K562 (cell line): ENCODE results near the gene TMTC4. TPM values are rescaled to one million over a fixed set of nuclear protein-coding genes. Genes with fewer than 3 reads are reported as not detected.

Experiments
- ATAC-seq: fragments of 200-7000 bp; cut with Tn5 transposase; 3 replicates; pipeline ENCODE4 v1.9.1; 2020; ENCODE audit warnings: moderate library complexity
- BruUV-seq: library from RNA; stranded (reverse); fragments of 400-500 nt; replicated peaks from 2 replicates; lab custom pipeline; 2021; lab: Mats Ljungman, UMichigan
- CTCF ChIA-PET: fragments of 300-600 bp; formaldehyde crosslinking; extraction: SDS; loops from one replicate; lab custom pipeline; 2021; ENCODE audit warnings: low intra/inter-chr PET ratio; lab: Yijun Ruan, JAX
- POLR2A ChIA-PET: fragments of 300-600, 350-650 bp; sonication (Branson Sonifier 250); formaldehyde crosslinking; extraction: SDS; loops from one replicate; lab custom pipeline; 2021; ENCODE audit warnings: antibody characterized with exemption, inconsistent platforms; lab: Yijun Ruan, JAX
- DNase-seq, 4 experiments: peaks; one replicate each; pipeline versions ENCODE4 v3.0.0 to v3.0.0-alpha.2; 2011 to 2018; ENCODE audit warnings: low spot score in 3 of 4, mixed read lengths in 3 of 4; ENCODE audit errors: extremely low read depth in 1 of 4
- FAIRE-seq: peaks from 2 replicates; lab custom pipeline; 2011; peaks lifted over from hg19 to GRCh38; lab: Jason Lieb, UNC
- H2AFZ ChIP-seq: 2 replicates; pipeline ENCODE4 v1.6.0; 2011; ENCODE audit warnings: low read depth, low read length, control low read depth, inconsistent platforms
- H3K27ac ChIP-seq: fragments of 200-600 bp; 3 replicates; pipeline ENCODE4 v1.8.0; 2011; ENCODE audit warnings: low read depth, mild to moderate bottlenecking, control low read depth, inconsistent platforms, low read length, moderate library complexity, mixed read lengths; ENCODE audit errors: extremely low read depth
- H3K27me3 ChIP-seq, 2 experiments: fragments of 300-600 bp in 1 of 2; 2 replicates in 1 of 2; 3 replicates in 1 of 2; pipeline versions ENCODE4 v1.6.0 to v1.8.0; 2011; ENCODE audit warnings: inconsistent platforms in 2 of 2, low read length in 2 of 2, mild to moderate bottlenecking in 1 of 2, mixed read lengths in 1 of 2, moderate library complexity in 1 of 2; ENCODE audit not compliant: control insufficient read depth in 2 of 2, insufficient read depth in 2 of 2
- H3K36me3 ChIP-seq: fragments of 300-600 bp; 3 replicates; pipeline ENCODE4 v1.8.0; 2011; ENCODE audit warnings: mild to moderate bottlenecking, low read length, inconsistent platforms; ENCODE audit not compliant: control insufficient read depth, insufficient read depth
- H3K4me1 ChIP-seq, 2 experiments: fragments of 200-600 bp in 1 of 2; replicated peaks in 1 of 2; 2 replicates in 1 of 2; 3 replicates in 1 of 2; pipeline versions ENCODE4 v1.5.1 to v1.8.0; 2011; ENCODE audit warnings: inconsistent platforms in 2 of 2, low read length in 2 of 2, mild to moderate bottlenecking in 1 of 2, mixed read lengths in 1 of 2, moderate library complexity in 1 of 2; ENCODE audit not compliant: control insufficient read depth in 2 of 2, insufficient read depth in 2 of 2
- H3K4me2 ChIP-seq: 2 replicates; pipeline ENCODE4 v1.6.1; 2011; ENCODE audit warnings: low read length, control low read depth, inconsistent platforms, mixed read lengths; ENCODE audit not compliant: insufficient read depth
- H3K4me3 ChIP-seq: fragments of 200-600 bp; sonication (generic), shearing (Covaris generic); 2 replicates; pipeline ENCODE4 v1.5.1; 2016; ENCODE audit warnings: control low read depth, inconsistent platforms
- H3K79me2 ChIP-seq: fragments of 200-600 bp; 3 replicates; pipeline ENCODE4 v1.8.0; 2011; ENCODE audit warnings: low read length, inconsistent platforms; ENCODE audit not compliant: control insufficient read depth, insufficient read depth
- H3K9ac ChIP-seq, 2 experiments: 2 replicates each; pipeline versions ENCODE4 v1.6.0 to v1.6.1; 2011; ENCODE audit warnings: low read depth in 2 of 2, low read length in 2 of 2, control low read depth in 1 of 2, inconsistent platforms in 1 of 2, mild to moderate bottlenecking in 1 of 2, mixed read lengths in 1 of 2; ENCODE audit not compliant: insufficient read depth in 1 of 2
- H3K9me1 ChIP-seq: one replicate; pipeline ENCODE4 v1.6.0; 2011; ENCODE audit warnings: inconsistent platforms, mild to moderate bottlenecking, low read length, moderate library complexity; ENCODE audit not compliant: control insufficient read depth, insufficient read depth
- H3K9me3 ChIP-seq: replicated peaks from 2 replicates; pipeline ENCODE4 v1.5.1; 2011; ENCODE audit warnings: low read depth, low read length, inconsistent platforms; ENCODE audit not compliant: control insufficient read depth, insufficient read depth
- H4K20me1 ChIP-seq: replicated peaks from 2 replicates; pipeline ENCODE4 v1.6.1; 2011; ENCODE audit warnings: low read length, inconsistent platforms, mixed read lengths; ENCODE audit not compliant: control insufficient read depth, insufficient read depth
- ARNT ChIP-seq, 2 experiments: fragments of 450-650 bp; IDR thresholded peaks; 2 replicates each; pipeline ENCODE4 v1.6.1; 2016; ENCODE audit warnings: mild to moderate bottlenecking in 1 of 2
- CBFB ChIP-seq: sonication (generic); formaldehyde crosslinking; IDR thresholded peaks from 2 replicates; pipeline ENCODE4 v1.4.0; 2020; ENCODE audit warnings: mild to moderate bottlenecking, missing genetic modification reagents
- COPS2 ChIP-seq: fragments of 450-650 bp; conservative IDR thresholded peaks from 2 replicates; pipeline ENCODE4 v1.6.1; 2016; ENCODE audit warnings: mild to moderate bottlenecking, moderate library complexity
- DPF2 ChIP-seq: fragments of 450-650 bp; IDR thresholded peaks from 2 replicates; pipeline ENCODE4 v1.6.1; 2016
- FOXJ2 ChIP-seq: fragments of 200-800 bp; sonication (Bioruptor generic); IDR thresholded peaks from 2 replicates; pipeline ENCODE4 v1.6.1; 2016; ENCODE audit warnings: missing genetic modification characterization, missing compliant biosample characterization
- MEIS2 ChIP-seq: fragments of 450-650 bp; IDR thresholded peaks from 2 replicates; pipeline ENCODE4 v1.6.1; 2014; ENCODE audit warnings: mild to moderate bottlenecking; ENCODE audit not compliant: partially characterized antibody
- NEUROD1 ChIP-seq: fragments of 150-350 bp; IDR thresholded peaks from 2 replicates; pipeline ENCODE4 v1.6.1; 2014; ENCODE audit warnings: borderline replicate concordance, low read length, low read depth; ENCODE audit not compliant: partially characterized antibody
- NR4A1 ChIP-seq, 2 experiments: fragments of 250-450 bp in 1 of 2; fragments of 450-650 bp in 1 of 2; sonication (Bioruptor Pico) in 1 of 2; IDR thresholded peaks; 2 replicates each; pipeline versions ENCODE4 v1.4.0 to v1.6.1; 2016 to 2020; ENCODE audit warnings: mild to moderate bottlenecking in 2 of 2, missing compliant biosample characterization in 1 of 2, missing genetic modification characterization in 1 of 2, moderate library complexity in 1 of 2
- PCBP1 ChIP-seq: fragments of 200-400 bp; formaldehyde crosslinking; IDR thresholded peaks from 2 replicates; pipeline ENCODE4 v1.6.1; 2018; ENCODE audit warnings: mild to moderate bottlenecking, low read depth, low read length; ENCODE audit not compliant: poor library complexity, severe bottlenecking
- THRAP3 ChIP-seq: fragments of 450-650 bp; IDR thresholded peaks from 2 replicates; pipeline ENCODE4 v1.6.1; 2016; ENCODE audit warnings: mild to moderate bottlenecking, inconsistent platforms, borderline replicate concordance
- ZNF140 ChIP-seq: fragments of 250-450 bp; sonication (Bioruptor Pico); IDR thresholded peaks from 2 replicates; pipeline ENCODE4 v1.8.0; 2021; ENCODE audit warnings: moderate library complexity, mild to moderate bottlenecking, inconsistent platforms
- ZNF165 ChIP-seq: fragments of 250-450 bp; sonication (Bioruptor Pico); IDR thresholded peaks from 2 replicates; pipeline ENCODE4 v1.4.0; 2020; ENCODE audit warnings: borderline replicate concordance
- ZNF274 ChIP-seq: IDR thresholded peaks from 2 replicates; pipeline ENCODE4 v1.6.1; 2011; ENCODE audit warnings: low read depth, mild to moderate bottlenecking, low read length, moderate library complexity, borderline replicate concordance
- ZNF507 ChIP-seq: conservative IDR thresholded peaks from 2 replicates; pipeline ENCODE4 v1.6.1; 2017; ENCODE audit warnings: missing genetic modification characterization, missing compliant biosample characterization
- WGBS: fragments of 100-300 bp; shearing (Covaris generic); methylation state at CpG from one replicate; pipeline ENCODE4 v1.1.6; 2016; ENCODE audit warnings: low coverage, mixed read lengths; ENCODE audit not compliant: insufficient coverage; ENCODE audit errors: missing lambda C conversion rate; 5-methylcytosine and 5-hydroxymethylcytosine counted together
- in situ Hi-C: fragments of 300-500 bp; cut with MboI; formaldehyde crosslinking; loops from 4 replicates; pipeline ENCODE4 v1.15.0; 2018; ENCODE audit warnings: inconsistent platforms, mixed read lengths
- intact Hi-C: fragments of 100-400 bp; cut with micrococcal nuclease; formaldehyde crosslinking; loops from 2 replicates; pipeline ENCODE4 v1.14.2; 2022
- polyA plus RNA-seq, 8 experiments: library from polyadenylated mRNA; depleted of rRNA in 4 of 8; stranded (reverse) in 5 of 8; unstranded in 3 of 8; fragments of >200 nt; fragmentation: Nextera tagmentation in 2 of 8; fragmentation: Illumina TruSeq in 1 of 8; extraction: Ambion mirVana in 2 of 8; extraction: Trizol in 1 of 8; gene quantifications; 2 replicates each; pipeline versions ENCODE4 v1.2.1 to v1.2.3, GENCODE V29; 2011 to 2014; ENCODE audit warnings: inconsistent platforms in 1 of 8, missing spikeins in 1 of 8
- total RNA-seq, 7 experiments: library from RNA; depleted of rRNA in 6 of 7; stranded (reverse); fragments of >200 nt in 6 of 7; fragmentation: Illumina TruSeq in 2 of 7; extraction: Trizol in 2 of 7; gene quantifications; 2 replicates each; pipeline versions ENCODE4 v1.2.1 to v1.2.3, GENCODE V29; 2011 to 2021; ENCODE audit warnings: low replicate concordance in 1 of 7
- TF ChIP-seq, protein P1 (sequence below): fragments of 250-450 bp; sonication (Bioruptor Pico); IDR thresholded peaks from 2 replicates; pipeline ENCODE4 v1.8.0; 2022; ENCODE audit warnings: inconsistent platforms
- TF ChIP-seq, protein P2 (sequence below): fragments of 250-450 bp; sonication (Bioruptor Pico); IDR thresholded peaks from 2 replicates; pipeline ENCODE4 v1.8.0; 2021; ENCODE audit warnings: moderate library complexity, mild to moderate bottlenecking, inconsistent platforms
- TF ChIP-seq, protein P3 (sequence below): fragments of 450-650 bp; formaldehyde crosslinking; IDR thresholded peaks from 2 replicates; pipeline ENCODE4 v1.4.0; 2020; ENCODE audit warnings: mild to moderate bottlenecking, mixed read lengths
- TF ChIP-seq, protein P4 (sequence below): sonication (generic); formaldehyde crosslinking; IDR thresholded peaks from 2 replicates; pipeline ENCODE4 v1.8.0; 2022; ENCODE audit warnings: mild to moderate bottlenecking, missing genetic modification reagents

The TMTC4 gene
- total and polyA plus RNA-seq, 9 of the 15 experiments (the other 6 are each of a cell fraction or from before 2014, with no cell fraction given), result 3.5 to 16.7 (median 11.8) TPM

DNA sequence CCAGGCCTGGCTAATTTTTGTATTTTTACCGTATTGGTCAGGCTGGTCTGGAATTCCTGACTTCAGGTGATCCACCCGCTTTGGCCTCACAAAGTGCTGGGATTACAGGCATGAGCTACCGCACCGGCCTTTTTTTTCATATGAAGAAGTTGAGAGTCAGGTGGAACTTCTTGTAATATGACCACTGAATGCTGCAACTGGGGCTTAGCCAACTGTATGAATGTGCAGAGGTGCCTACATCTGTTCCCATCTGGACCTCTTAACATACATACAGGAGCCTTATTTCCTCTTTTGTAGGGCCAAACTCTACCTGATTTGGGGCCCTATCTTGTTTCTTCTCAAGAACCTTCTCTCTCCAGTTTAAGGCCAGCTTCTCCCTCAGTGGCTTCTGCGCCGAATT lies 74.1 kb downstream of the TMTC4 start:
- intact Hi-C loops (no loop called here), in situ Hi-C loops (loop anchor here (25.0 kb wide), 1 partner anchor 2012 kb away; no protein-coding TSS in a partner anchor)
- H3K79me2 ChIP-seq, result no peaks in the 10 kb centered on the region
- no peak overlapping the region for H3K4me3 ChIP-seq
- H3K9me3 ChIP-seq, result no peaks in the 10 kb centered on the region
- peak overlapping the region in 1 of 2 experiments; percentile 35; a peak in 3 of 4 replicates for H3K9ac ChIP-seq
- ChIA-PET POLR2A (no interaction called here), CTCF (no interaction called here)
- WGBS, result 32% methylated on average over 6 of the region's 6 CpGs
- no peaks in the 10 kb centered on the region for H3K9me1 ChIP-seq
- H3K27me3 ChIP-seq, result no peaks in the 10 kb centered on the region
- H3K36me3 ChIP-seq, result no peaks in the 10 kb centered on the region
- no peaks in the 10 kb centered on the region for H4K20me1 ChIP-seq
- peak overlapping the region; percentile 85 for H2AFZ ChIP-seq
- DNase-seq, result peak in 1 of 4 experiments; percentile 25
- peak; percentile 16 for ATAC-seq
- BruUV-seq, result no TSS peak
- H3K4me1 ChIP-seq, result peaks cover 15 to 27% of the 10 kb centered on the region in 2 experiments
- H3K4me2 ChIP-seq, result peak overlapping the region; percentile 65; the same call in 1 of the 2 replicates
- H3K27ac ChIP-seq, result peak overlapping the region; percentile 84
- no peak for FAIRE-seq
- no peak for TF ChIP-seq DPF2
- TF ChIP-seq MEIS2, result no peak
- TF ChIP-seq ZNF140 (CRISPR knock-in tag), result no peak
- no peak for TF ChIP-seq COPS2
- TF ChIP-seq ZNF165 (CRISPR knock-in tag), result no peak
- TF ChIP-seq FOXJ2 (tag), result no peak
- TF ChIP-seq, protein P1, sequence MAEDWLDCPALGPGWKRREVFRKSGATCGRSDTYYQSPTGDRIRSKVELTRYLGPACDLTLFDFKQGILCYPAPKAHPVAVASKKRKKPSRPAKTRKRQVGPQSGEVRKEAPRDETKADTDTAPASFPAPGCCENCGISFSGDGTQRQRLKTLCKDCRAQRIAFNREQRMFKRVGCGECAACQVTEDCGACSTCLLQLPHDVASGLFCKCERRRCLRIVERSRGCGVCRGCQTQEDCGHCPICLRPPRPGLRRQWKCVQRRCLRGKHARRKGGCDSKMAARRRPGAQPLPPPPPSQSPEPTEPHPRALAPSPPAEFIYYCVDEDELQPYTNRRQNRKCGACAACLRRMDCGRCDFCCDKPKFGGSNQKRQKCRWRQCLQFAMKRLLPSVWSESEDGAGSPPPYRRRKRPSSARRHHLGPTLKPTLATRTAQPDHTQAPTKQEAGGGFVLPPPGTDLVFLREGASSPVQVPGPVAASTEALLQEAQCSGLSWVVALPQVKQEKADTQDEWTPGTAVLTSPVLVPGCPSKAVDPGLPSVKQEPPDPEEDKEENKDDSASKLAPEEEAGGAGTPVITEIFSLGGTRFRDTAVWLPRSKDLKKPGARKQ (CRISPR knock-in tag), result no peak
- TF ChIP-seq NR4A1 (CRISPR knock-in tag; IDR thresholded peaks at IDR 0.05), result no peak
- TF ChIP-seq NR4A1 (tag; IDR thresholded peaks at IDR 0.05), result no peak
- no peak for TF ChIP-seq ARNT (IDR thresholded peaks at IDR 0.05)
- TF ChIP-seq, protein P2, sequence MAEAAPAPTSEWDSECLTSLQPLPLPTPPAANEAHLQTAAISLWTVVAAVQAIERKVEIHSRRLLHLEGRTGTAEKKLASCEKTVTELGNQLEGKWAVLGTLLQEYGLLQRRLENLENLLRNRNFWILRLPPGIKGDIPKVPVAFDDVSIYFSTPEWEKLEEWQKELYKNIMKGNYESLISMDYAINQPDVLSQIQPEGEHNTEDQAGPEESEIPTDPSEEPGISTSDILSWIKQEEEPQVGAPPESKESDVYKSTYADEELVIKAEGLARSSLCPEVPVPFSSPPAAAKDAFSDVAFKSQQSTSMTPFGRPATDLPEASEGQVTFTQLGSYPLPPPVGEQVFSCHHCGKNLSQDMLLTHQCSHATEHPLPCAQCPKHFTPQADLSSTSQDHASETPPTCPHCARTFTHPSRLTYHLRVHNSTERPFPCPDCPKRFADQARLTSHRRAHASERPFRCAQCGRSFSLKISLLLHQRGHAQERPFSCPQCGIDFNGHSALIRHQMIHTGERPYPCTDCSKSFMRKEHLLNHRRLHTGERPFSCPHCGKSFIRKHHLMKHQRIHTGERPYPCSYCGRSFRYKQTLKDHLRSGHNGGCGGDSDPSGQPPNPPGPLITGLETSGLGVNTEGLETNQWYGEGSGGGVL (CRISPR knock-in tag), result no peak
- TF ChIP-seq, protein P3, sequence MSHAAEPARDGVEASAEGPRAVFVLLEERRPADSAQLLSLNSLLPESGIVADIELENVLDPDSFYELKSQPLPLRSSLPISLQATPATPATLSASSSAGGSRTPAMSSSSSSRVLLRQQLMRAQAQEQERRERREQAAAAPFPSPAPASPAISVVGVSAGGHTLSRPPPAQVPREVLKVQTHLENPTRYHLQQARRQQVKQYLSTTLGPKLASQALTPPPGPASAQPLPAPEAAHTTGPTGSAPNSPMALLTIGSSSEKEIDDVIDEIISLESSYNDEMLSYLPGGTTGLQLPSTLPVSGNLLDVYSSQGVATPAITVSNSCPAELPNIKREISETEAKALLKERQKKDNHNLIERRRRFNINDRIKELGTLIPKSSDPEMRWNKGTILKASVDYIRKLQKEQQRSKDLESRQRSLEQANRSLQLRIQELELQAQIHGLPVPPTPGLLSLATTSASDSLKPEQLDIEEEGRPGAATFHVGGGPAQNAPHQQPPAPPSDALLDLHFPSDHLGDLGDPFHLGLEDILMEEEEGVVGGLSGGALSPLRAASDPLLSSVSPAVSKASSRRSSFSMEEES, result no peak
- TF ChIP-seq ZNF507, result no peak
- no peak for TF ChIP-seq CBFB (CRISPR knock-in tag)
- TF ChIP-seq, protein P4, sequence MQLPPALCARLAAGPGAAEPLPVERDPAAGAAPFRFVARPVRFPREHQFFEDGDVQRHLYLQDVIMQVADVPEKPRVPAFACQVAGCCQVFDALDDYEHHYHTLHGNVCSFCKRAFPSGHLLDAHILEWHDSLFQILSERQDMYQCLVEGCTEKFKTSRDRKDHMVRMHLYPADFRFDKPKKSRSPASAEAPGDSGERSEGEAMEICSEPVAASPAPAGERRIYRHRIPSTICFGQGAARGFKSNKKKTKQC, result no peak
- TF ChIP-seq THRAP3, result no peak
- TF ChIP-seq PCBP1, result no peak
- TF ChIP-seq ZNF274, result no peak
- TF ChIP-seq NEUROD1, result no peak
